C4-2B (cell line): ENCODE data around the gene EBPL.

ENCODE experiments used
- CTCF ChIP-seq: fragments of 450-650 bp; conservative IDR thresholded peaks from 2 replicates; pipeline ENCODE4 v1.5.1; 2017; ENCODE audit warnings: mild to moderate bottlenecking
- ZFX ChIP-seq: fragments of 450-650 bp; IDR thresholded peaks from 2 replicates; pipeline ENCODE4 v1.6.1; 2017

- no peak for TF ChIP-seq CTCF
- no peak for TF ChIP-seq ZFX
These were observed 39.5 kb downstream of the EBPL start for GRCh38 chr13:49651570-49652354.
